ENCODE measurements around the gene HOXB2. TPM values are rescaled to one million over a fixed set of nuclear protein-coding genes. Genes with fewer than 3 reads are reported as not detected.
A peak's percentile ranks its signal among the peaks of the same experiment; 100 is the strongest.

Gene HOXB2
- total RNA-seq, 1 experiment from 2014 or later: not detected

GRCh38 chr17:48520631-48521079 is 24.3 kb downstream of the HOXB2 start:
- peaks cover 2 to 22% of the 10 kb centered on the region in 2 experiments; a peak in 3 of 5 replicates for H3K9me3 Mint-ChIP-seq
- no peak overlapping the region for H3K14ac ChIP-seq (ENCODE audit: insufficient read depth, low read length)
- no CpG with 5 or more reads among the region's 1 CpG for WGBS (ENCODE audit: extremely low coverage, insufficient read length, low lambda C conversion rate)
- no peaks in the 10 kb centered on the region for H4K20me1 ChIP-seq (ENCODE audit: control insufficient read depth, insufficient read depth, insufficient read length)
- TF ChIP-seq CTCF (conservative IDR thresholded peaks at IDR 0.05): no peak
- no peak overlapping the region for H3K4ac ChIP-seq (ENCODE audit: low read depth, low read length)
- no peaks in the 10 kb centered on the region for H3K9me3 ChIP-seq (ENCODE audit: control insufficient read depth, low read depth, low read length)
- H3K27ac Mint-ChIP-seq: no peak overlapping the region
- H3T11ph ChIP-seq (ENCODE audit: low read length): no peak overlapping the region
- no peak overlapping the region for H3K9ac ChIP-seq (ENCODE audit: extremely low read depth, insufficient read length, low read length)
- peaks cover 41 to 45% of the 10 kb centered on the region in 2 experiments for H3K4me1 Mint-ChIP-seq
- no peak overlapping the region for H2BK20ac ChIP-seq (ENCODE audit: low read depth, low read length, poor library complexity, severe bottlenecking)
- H2BK12ac ChIP-seq (ENCODE audit: insufficient read length, low read depth, low read length): no peak overlapping the region
- H3K18ac ChIP-seq (ENCODE audit: insufficient read length, low read depth, low read length): no peak overlapping the region
- H3K27me3 ChIP-seq (ENCODE audit: insufficient read depth, low read length): peaks cover 32% of the 10 kb centered on the region; the same call in 1 of the 2 replicates
- no peak overlapping the region for H3K56ac ChIP-seq (ENCODE audit: insufficient read length, low read depth, low read length)
- no peak overlapping the region for H3K27ac ChIP-seq (ENCODE audit: insufficient read length, low read depth, low read length)
- DNase-seq: peak; percentile 66
- no peaks in the 10 kb centered on the region for H3K79me2 ChIP-seq (ENCODE audit: insufficient read depth, low read length)
- H2AK5ac ChIP-seq (ENCODE audit: insufficient read length, low read length): no peak overlapping the region
- H2BK15ac ChIP-seq (ENCODE audit: low read depth, low read length): no peak overlapping the region
- H3K4me1 ChIP-seq (ENCODE audit: insufficient read depth, low read length): peaks cover 11% of the 10 kb centered on the region
- no peak overlapping the region for H4K8ac ChIP-seq (replicated peaks; ENCODE audit: insufficient read length, low read depth, low read length)
- H3K27me3 Mint-ChIP-seq (ENCODE audit: low read depth): peaks cover 100% of the 10 kb centered on the region
- peak overlapping the region in 1 of 2 experiments; percentile 57; a peak in 3 of 5 replicates for H3K4me3 Mint-ChIP-seq
- H3K4me2 ChIP-seq (ENCODE audit: insufficient read depth, insufficient read length, low read length): peak overlapping the region; percentile 30
- H4K5ac ChIP-seq (ENCODE audit: insufficient read length, low read depth, low read length): no peak overlapping the region
- H3K23me2 ChIP-seq (ENCODE audit: insufficient read length, low read depth, low read length, poor library complexity, severe bottlenecking): no peaks in the 10 kb centered on the region
- no peak overlapping the region for H2BK5ac ChIP-seq (ENCODE audit: insufficient read length, low read length)
- H3K23ac ChIP-seq (ENCODE audit: insufficient read length, low read depth, low read length): no peak overlapping the region
- H3K36me3 Mint-ChIP-seq (ENCODE audit: insufficient read depth in 1 of 3, low read depth in 3 of 3): peaks cover 0 to 2% (median 0%) of the 10 kb centered on the region in 3 experiments; a peak in 1 of 7 replicates
- H2AFZ ChIP-seq (ENCODE audit: low read length): no peak overlapping the region
- no peaks in the 10 kb centered on the region for H3K79me1 ChIP-seq (ENCODE audit: insufficient read depth, low read depth, low read length, poor library complexity, severe bottlenecking)
- H4K91ac ChIP-seq (ENCODE audit: insufficient read length, low read depth, low read length): no peak overlapping the region
- no peak overlapping the region for H2BK120ac ChIP-seq (ENCODE audit: low read depth, low read length, poor library complexity, severe bottlenecking)
